BJ (cell line): ENCODE measurements around the gene APPBP2. TPM values are rescaled to one million over a fixed set of nuclear protein-coding genes. Genes with fewer than 3 reads are reported as not detected.
"Not testable (repeated sequence)": the region's sequence is repeated elsewhere in the genome, so short reads cannot be mapped to it uniquely, and the experiment has no call there.

Experiments used
- CTCF ChIA-PET: fragments of 350-600 bp; formaldehyde crosslinking; extraction: SDS; loops from one replicate; lab custom pipeline; 2021; ENCODE audit warnings: antibody characterized with exemption, inconsistent platforms; lab: Yijun Ruan, JAX
- POLR2A ChIA-PET: fragments of 300-600 bp; sonication (Branson Sonifier 250); formaldehyde crosslinking; extraction: SDS; loops from one replicate; lab custom pipeline; 2021; ENCODE audit warnings: antibody characterized with exemption; lab: Charles Lee
- DNase-seq: peaks from one replicate; pipeline ENCODE4 v3.0.0-alpha.2; 2011; ENCODE audit warnings: low read depth
- H3K27me3 ChIP-seq: 2 replicates; pipeline ENCODE4 v1.6.0; 2011; ENCODE audit warnings: low read length; ENCODE audit not compliant: control insufficient read depth, insufficient read depth
- H3K36me3 ChIP-seq: 2 replicates; pipeline ENCODE4 v1.5.1; 2011; ENCODE audit warnings: low read length; ENCODE audit not compliant: control insufficient read depth, insufficient read depth
- H3K4me3 ChIP-seq: 2 replicates; pipeline ENCODE4 v1.5.1; 2011; ENCODE audit warnings: low read depth, mild to moderate bottlenecking, control low read depth, low read length
- CTCF ChIP-seq: IDR thresholded peaks from 2 replicates; pipeline ENCODE4 v1.5.1; 2011; ENCODE audit warnings: low read depth, mild to moderate bottlenecking, control low read depth, inconsistent platforms, low read length, moderate library complexity; ENCODE audit not compliant: insufficient read depth
- polyA plus RNA-seq: library from polyadenylated mRNA; depleted of rRNA; stranded (reverse); fragments of >200 nt; gene quantifications from 2 replicates; pipeline ENCODE4 v1.2.3, GENCODE V29; 2011

APPBP2 gene
- polyA plus RNA-seq, 1 experiment: 14.8 TPM

DNA sequence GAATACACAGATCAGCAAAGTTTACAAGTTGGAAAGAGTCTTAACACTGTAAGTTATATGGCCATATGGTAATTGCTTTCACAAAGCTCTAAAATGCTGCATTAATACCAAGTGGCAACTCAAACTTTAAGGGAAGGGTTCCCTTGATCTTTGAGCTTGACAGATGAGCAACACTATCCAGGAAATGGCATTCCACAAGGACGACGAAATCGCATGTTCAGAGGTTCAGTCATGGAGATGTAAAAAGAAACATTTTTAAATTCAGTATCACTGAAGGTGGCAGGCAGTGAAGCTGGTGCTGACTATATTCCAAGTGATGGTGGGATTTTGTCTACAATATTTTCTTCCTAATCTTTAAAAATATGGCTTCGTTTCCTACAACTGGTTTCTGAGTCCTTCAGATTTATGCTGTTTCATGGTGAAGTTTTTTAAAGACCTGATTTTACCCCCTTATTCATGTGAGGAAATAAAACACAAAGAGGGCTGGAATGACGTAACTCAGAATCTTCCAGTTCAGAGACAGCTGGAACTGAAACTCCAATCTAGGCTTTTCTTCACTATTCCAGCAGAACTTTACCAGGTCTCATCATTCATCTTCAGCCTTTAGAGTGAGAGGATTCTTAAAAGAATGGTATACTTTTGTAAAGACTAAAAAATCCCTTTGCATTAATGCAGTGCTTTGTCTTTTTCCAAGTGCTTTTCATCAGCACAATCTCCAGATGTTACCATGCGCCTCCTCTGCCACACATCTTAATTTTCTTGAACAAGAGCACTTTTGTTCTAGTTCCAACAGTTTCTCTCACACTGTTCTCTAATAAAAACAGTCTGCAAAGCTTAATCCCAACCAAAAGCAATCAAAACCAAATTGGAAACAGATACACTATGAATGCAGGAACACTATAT, 83.5 kb downstream of the APPBP2 start:
- POLR2A ChIA-PET: no interaction called here
- no peaks in the 10 kb centered on the region for H3K36me3 ChIP-seq
- H3K4me3 ChIP-seq: no peak overlapping the region
- no peak for TF ChIP-seq CTCF
- CTCF ChIA-PET: interaction anchor here (1.5 to 3.3 kb wide), 2 partner anchors 22 to 196 kb away, joined by 4 to 10 read pairs; no protein-coding TSS in a partner anchor
- DNase-seq: no peak
- no peaks in the 10 kb centered on the region for H3K27me3 ChIP-seq

- no peaks in the 10 kb centered on the region for H3K27me3 ChIP-seq
- ChIA-PET CTCF (interaction anchor here (0.6 to 3.6 kb wide), 3 partner anchors 130 to 297 kb away, joined by 3 to 11 read pairs (median 3); no protein-coding TSS in a partner anchor), POLR2A (no interaction called here)
- H3K36me3 ChIP-seq: no peaks in the 10 kb centered on the region
- no peak overlapping the region for H3K4me3 ChIP-seq
- TF ChIP-seq CTCF: no peak
- no peak for DNase-seq
Measured at GRCh38 chr17:60439501-60439900, 86.5 kb downstream of the APPBP2 start.

GRCh38 chr17:60436676-60437075, 89.4 kb downstream of the APPBP2 start:
- no peak overlapping the region for H3K4me3 ChIP-seq
- TF ChIP-seq CTCF: no peak
- H3K27me3 ChIP-seq: no peaks in the 10 kb centered on the region; the same call in 1 of the 2 replicates
- DNase-seq: no peak
- no peaks in the 10 kb centered on the region for H3K36me3 ChIP-seq
- ChIA-PET POLR2A (no interaction called here), CTCF (interaction anchor here (1.5 kb wide), 1 partner anchor 297 kb away, joined by 4 read pairs; no protein-coding TSS in a partner anchor)

GRCh38 chr17:60435244-60436167, 90.5 kb downstream of the APPBP2 start:
- TF ChIP-seq CTCF: peak; percentile 83
- Histone ChIP-seq H3K36me3 (no peaks in the 10 kb centered on the region), H3K4me3 (no peak overlapping the region), H3K27me3 (no peaks in the 10 kb centered on the region; the same call in 1 of the 2 replicates)
- CTCF ChIA-PET: interaction anchor here (1.5 kb wide), 1 partner anchor 296 kb away, joined by 4 read pairs; no protein-coding TSS in a partner anchor
- POLR2A ChIA-PET: no interaction called here
- no peak for DNase-seq

- H3K27me3 ChIP-seq, H3K4me3 ChIP-seq, POLR2A ChIA-PET, H3K36me3 ChIP-seq, DNase-seq: not testable (repeated sequence)
- CTCF ChIA-PET: interaction anchor here (1.2 kb wide), 1 partner anchor 12 kb away, joined by 3 read pairs; no protein-coding TSS in a partner anchor
Measured at GRCh38 chr17:60433021-60433997, 92.7 kb downstream of the APPBP2 start.

- POLR2A ChIA-PET: interaction anchor here (0.6 kb wide), 1 partner anchor 302 kb away, joined by 4 read pairs; no protein-coding TSS in a partner anchor
- not testable (repeated sequence) for H3K36me3 ChIP-seq
Measured at GRCh38 chr17:60430561-60430960, 95.5 kb downstream of the APPBP2 start.

DNA sequence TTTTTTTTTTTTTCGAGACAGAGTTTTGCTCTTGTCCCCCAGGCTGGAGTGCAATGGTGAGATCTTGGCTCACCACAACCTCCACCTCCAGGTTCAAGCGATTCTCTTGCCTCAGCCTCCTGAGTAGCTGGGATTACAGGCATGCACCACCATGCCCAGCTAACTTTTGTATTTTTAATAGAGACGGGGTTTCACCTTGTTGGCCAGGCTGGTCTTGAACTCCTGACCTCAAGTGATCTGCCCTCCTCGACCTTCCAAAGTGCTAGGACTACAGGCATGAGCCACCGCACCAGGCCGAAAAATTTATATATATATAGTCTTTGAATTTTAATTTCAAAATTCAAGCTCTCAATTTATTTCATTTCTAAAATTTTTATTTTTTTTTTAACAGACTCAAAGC, 97.6 kb downstream of the APPBP2 start:
- POLR2A ChIA-PET, H3K4me3 ChIP-seq, DNase-seq, H3K27me3 ChIP-seq, H3K36me3 ChIP-seq: not testable (repeated sequence)
- CTCF ChIA-PET: interaction anchor here (0.5 kb wide), 1 partner anchor 264 kb away, joined by 3 read pairs; no protein-coding TSS in a partner anchor

More at GRCh38 chr17:60430561-60430960, 95.5 kb downstream of the APPBP2 start:
- not testable (repeated sequence) for H3K27me3 ChIP-seq, H3K4me3 ChIP-seq, DNase-seq
- CTCF ChIA-PET: interaction anchor here (1.4 to 1.8 kb wide), 2 partner anchors 10 to 11 kb away, joined by 4 to 5 read pairs; no protein-coding TSS in a partner anchor
